ENCODE data around the gene FBXL16. TPM values are rescaled to one million over a fixed set of nuclear protein-coding genes. Genes with fewer than 3 reads are reported as not detected.

FBXL16 gene
- total and polyA plus RNA-seq, 9 of the 15 experiments (the other 6 are each of a cell fraction or from before 2014, with no cell fraction given): 0.21 to 8.2 (median 1.7) TPM

GRCh38 chr16:726438-727290 lies 21.1 kb upstream of the FBXL16 start, which contains the start of the genes CCDC78 and HAGHL (continued):
- no peak for TF ChIP-seq CTCFL (IDR thresholded peaks at IDR 0.05; ENCODE audit: borderline replicate concordance, insufficient read depth, low read depth, low read length, poor library complexity, severe bottlenecking)
- TF ChIP-seq CXXC5 (CRISPR knock-in tag; IDR thresholded peaks at IDR 0.05): peak; percentile 62
- peak; percentile 12 to 57 for TF ChIP-seq E2F6 (IDR thresholded peaks at IDR 0.05; ENCODE audit: borderline replicate concordance in 1 of 2, extremely low read depth in 1 of 2, insufficient read depth in 1 of 2, insufficient read length in 1 of 2, low read depth in 1 of 2, low read length in 1 of 2, poor library complexity in 1 of 2, severe bottlenecking in 1 of 2)
- peak; percentile 77 for TF ChIP-seq GTF3C2 (IDR thresholded peaks at IDR 0.05; ENCODE audit: borderline replicate concordance, extremely low read depth, insufficient read length)
- no peak for TF ChIP-seq ZNF140 (CRISPR knock-in tag; IDR thresholded peaks at IDR 0.05)
- peak; percentile 97 for TF ChIP-seq ZBTB7A (IDR thresholded peaks at IDR 0.05; ENCODE audit: borderline replicate concordance, control insufficient read depth, low read depth, low read length)
- TF ChIP-seq POLR2G (IDR thresholded peaks at IDR 0.05; ENCODE audit: low read depth, low read length): peak; percentile 56
- peak; percentile 45 for TF ChIP-seq FIP1L1 (IDR thresholded peaks at IDR 0.05; ENCODE audit: low read depth, low read length, poor library complexity, severe bottlenecking)
- peak; percentile 61 to 69; a peak in 3 of 4 replicates for TF ChIP-seq RCOR1 (IDR thresholded peaks at IDR 0.05; ENCODE audit: borderline replicate concordance in 1 of 2, low read depth in 2 of 2, low read length in 2 of 2)
- TF ChIP-seq ZFP36 (IDR thresholded peaks at IDR 0.05; ENCODE audit: low read depth, low read length, partially characterized antibody): peak; percentile 99
- peak; percentile 41; the same call in 1 of the 2 replicates for TF ChIP-seq POLR2AphosphoS5 (IDR thresholded peaks at IDR 0.05; ENCODE audit: control insufficient read depth, insufficient read depth, low read depth, low read length)
- no peak for TF ChIP-seq PHB2 (IDR thresholded peaks at IDR 0.05; ENCODE audit: low read depth)
- TF ChIP-seq CHD4 (IDR thresholded peaks at IDR 0.05; ENCODE audit: insufficient read depth, insufficient replicate concordance, low read depth, low read length, poor library complexity, severe bottlenecking): peak; percentile 44
- TF ChIP-seq ZNF717 (CRISPR knock-in tag; IDR thresholded peaks at IDR 0.05): no peak
- peak in 1 of 2 experiments; percentile 79; a peak in 1 of 4 replicates for TF ChIP-seq ZNF639 (CRISPR knock-in tag; conservative IDR thresholded peaks at IDR 0.05 in 1 of 2, IDR thresholded peaks at IDR 0.05 in 1 of 2)
- TF ChIP-seq SNAPC5 (CRISPR knock-in tag; IDR thresholded peaks at IDR 0.05): no peak

Measured in K562 (cell line).